ENCODE data around the gene FCER2. TPM values are rescaled to one million over a fixed set of nuclear protein-coding genes. Genes with fewer than 3 reads are reported as not detected.

Gene FCER2
- total RNA-seq, 1 donor from 2014 or later, result not detected

DNA sequence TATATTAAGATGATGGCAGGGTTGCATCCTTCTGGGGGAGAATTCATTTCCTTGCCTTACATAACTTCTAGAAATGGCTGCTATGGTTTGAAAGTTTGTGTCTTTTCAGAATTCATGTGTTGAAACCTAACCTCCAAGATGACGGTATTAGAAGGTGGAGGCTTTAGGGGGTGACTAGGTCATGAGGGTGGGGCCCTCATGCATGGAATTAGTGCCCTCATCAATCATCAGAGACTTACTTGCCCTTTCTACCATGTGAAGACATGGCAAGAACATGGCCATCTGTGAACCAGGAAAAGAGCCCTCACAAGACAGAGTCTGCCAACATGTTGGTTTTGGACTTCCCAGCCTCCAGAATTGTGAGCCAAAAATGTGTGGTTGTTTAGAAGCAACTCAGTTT, 14.8 kb upstream of the FCER2 start:
- H3K27me3 Mint-ChIP-seq (ENCODE audit: unreplicated experiment), result peaks cover 5% of the 10 kb centered on the region
- no peaks in the 10 kb centered on the region for H3K36me3 Mint-ChIP-seq (ENCODE audit: unreplicated experiment)
- no peak overlapping the region for H3K27ac Mint-ChIP-seq (ENCODE audit: unreplicated experiment)
- H3K4me1 Mint-ChIP-seq (ENCODE audit: low read depth, unreplicated experiment), result peaks cover 6% of the 10 kb centered on the region
- peaks cover 6% of the 10 kb centered on the region for H3K9me3 Mint-ChIP-seq (ENCODE audit: unreplicated experiment)
- TF ChIP-seq, protein P1, sequence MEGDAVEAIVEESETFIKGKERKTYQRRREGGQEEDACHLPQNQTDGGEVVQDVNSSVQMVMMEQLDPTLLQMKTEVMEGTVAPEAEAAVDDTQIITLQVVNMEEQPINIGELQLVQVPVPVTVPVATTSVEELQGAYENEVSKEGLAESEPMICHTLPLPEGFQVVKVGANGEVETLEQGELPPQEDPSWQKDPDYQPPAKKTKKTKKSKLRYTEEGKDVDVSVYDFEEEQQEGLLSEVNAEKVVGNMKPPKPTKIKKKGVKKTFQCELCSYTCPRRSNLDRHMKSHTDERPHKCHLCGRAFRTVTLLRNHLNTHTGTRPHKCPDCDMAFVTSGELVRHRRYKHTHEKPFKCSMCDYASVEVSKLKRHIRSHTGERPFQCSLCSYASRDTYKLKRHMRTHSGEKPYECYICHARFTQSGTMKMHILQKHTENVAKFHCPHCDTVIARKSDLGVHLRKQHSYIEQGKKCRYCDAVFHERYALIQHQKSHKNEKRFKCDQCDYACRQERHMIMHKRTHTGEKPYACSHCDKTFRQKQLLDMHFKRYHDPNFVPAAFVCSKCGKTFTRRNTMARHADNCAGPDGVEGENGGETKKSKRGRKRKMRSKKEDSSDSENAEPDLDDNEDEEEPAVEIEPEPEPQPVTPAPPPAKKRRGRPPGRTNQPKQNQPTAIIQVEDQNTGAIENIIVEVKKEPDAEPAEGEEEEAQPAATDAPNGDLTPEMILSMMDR (IDR thresholded peaks at IDR 0.05; ENCODE audit: partially characterized antibody, unreplicated experiment), result no peak
- no peak overlapping the region for H3K4me3 Mint-ChIP-seq (ENCODE audit: unreplicated experiment)
- no peak for DNase-seq

GRCh38 chr19:7715671-7716070, 13.7 kb upstream of the FCER2 start:
- no peak for DNase-seq
- TF ChIP-seq, protein P1 (IDR thresholded peaks at IDR 0.05; ENCODE audit: partially characterized antibody, unreplicated experiment), result no peak
- Mint-ChIP-seq H3K36me3 (ENCODE audit: unreplicated experiment) (no peaks in the 10 kb centered on the region), H3K27me3 (ENCODE audit: unreplicated experiment) (peaks cover 5% of the 10 kb centered on the region), H3K4me3 (ENCODE audit: unreplicated experiment) (no peak overlapping the region), H3K9me3 (ENCODE audit: unreplicated experiment) (peaks cover 4% of the 10 kb centered on the region), H3K27ac (ENCODE audit: unreplicated experiment) (no peak overlapping the region), H3K4me1 (ENCODE audit: low read depth, unreplicated experiment) (peaks cover 6% of the 10 kb centered on the region)

GRCh38 chr19:7710616-7711015, 8.7 kb upstream of the FCER2 start:
- peaks cover 4% of the 10 kb centered on the region for H3K27me3 Mint-ChIP-seq (ENCODE audit: unreplicated experiment)
- H3K4me3 Mint-ChIP-seq (ENCODE audit: unreplicated experiment), result no peak overlapping the region
- no peak for DNase-seq
- H3K36me3 Mint-ChIP-seq (ENCODE audit: unreplicated experiment), result no peaks in the 10 kb centered on the region
- no peak overlapping the region for H3K27ac Mint-ChIP-seq (ENCODE audit: unreplicated experiment)
- H3K4me1 Mint-ChIP-seq (ENCODE audit: low read depth, unreplicated experiment), result no peaks in the 10 kb centered on the region
- TF ChIP-seq, protein P1 (IDR thresholded peaks at IDR 0.05; ENCODE audit: partially characterized antibody, unreplicated experiment), result no peak
- peaks cover 7% of the 10 kb centered on the region for H3K9me3 Mint-ChIP-seq (ENCODE audit: unreplicated experiment)

DNA sequence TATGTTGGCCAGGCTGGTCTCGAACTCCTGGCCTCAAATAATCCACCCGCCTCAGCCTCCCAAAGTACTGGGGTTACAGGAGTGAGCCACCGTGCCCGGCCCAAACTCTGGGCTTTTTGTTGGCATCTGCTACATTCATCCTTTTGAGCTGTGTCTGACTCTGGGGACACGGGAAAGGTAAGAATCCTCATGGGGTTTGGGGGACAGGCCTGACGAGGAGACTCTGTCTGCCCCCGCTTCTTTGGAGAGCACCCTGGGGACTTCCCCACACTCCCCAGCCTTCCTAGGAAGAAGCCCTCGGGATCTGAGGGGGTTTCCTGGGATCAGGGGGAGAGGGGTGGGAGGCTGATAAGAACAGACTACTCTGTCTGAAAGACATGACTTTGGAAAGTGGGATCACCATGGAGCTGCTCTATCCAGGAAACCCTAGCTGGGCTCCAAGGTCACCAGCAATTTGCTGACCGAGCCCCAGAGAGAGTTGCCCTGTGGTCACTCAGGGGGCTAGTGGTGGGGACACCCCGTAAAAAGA, 8.1 kb upstream of the FCER2 start:
- H3K27ac Mint-ChIP-seq (ENCODE audit: unreplicated experiment), result no peak overlapping the region
- peaks cover 7% of the 10 kb centered on the region for H3K9me3 Mint-ChIP-seq (ENCODE audit: unreplicated experiment)
- DNase-seq, result no peak
- H3K4me1 Mint-ChIP-seq (ENCODE audit: low read depth, unreplicated experiment), result no peaks in the 10 kb centered on the region
- TF ChIP-seq, protein P1 (IDR thresholded peaks at IDR 0.05; ENCODE audit: partially characterized antibody, unreplicated experiment), result no peak
- H3K36me3 Mint-ChIP-seq (ENCODE audit: unreplicated experiment), result no peaks in the 10 kb centered on the region
- peaks cover 2% of the 10 kb centered on the region for H3K27me3 Mint-ChIP-seq (ENCODE audit: unreplicated experiment)
- no peak overlapping the region for H3K4me3 Mint-ChIP-seq (ENCODE audit: unreplicated experiment)

- Mint-ChIP-seq H3K4me1 (ENCODE audit: low read depth, unreplicated experiment) (no peaks in the 10 kb centered on the region), H3K9me3 (ENCODE audit: unreplicated experiment) (peaks cover 7% of the 10 kb centered on the region), H3K36me3 (ENCODE audit: unreplicated experiment) (no peaks in the 10 kb centered on the region), H3K27me3 (ENCODE audit: unreplicated experiment) (peaks cover 7% of the 10 kb centered on the region), H3K4me3 (ENCODE audit: unreplicated experiment) (no peak overlapping the region), H3K27ac (ENCODE audit: unreplicated experiment) (no peak overlapping the region)
- DNase-seq, result no peak
- TF ChIP-seq, protein P1 (IDR thresholded peaks at IDR 0.05; ENCODE audit: partially characterized antibody, unreplicated experiment), result no peak
Observed at GRCh38 chr19:7706955-7707456, 5.1 kb upstream of the FCER2 start.
